GM12878 (cell line): Measurements from ENCODE around the gene RHEB. TPM values are rescaled to one million over a fixed set of nuclear protein-coding genes. Genes with fewer than 3 reads are reported as not detected.

Source experiments
- ATAC-seq: fragments of 200-7000 bp; cut with Tn5 transposase; 3 replicates; pipeline ENCODE4 v1.9.1; 2020; ENCODE audit warnings: mild to moderate bottlenecking, moderate library complexity
- BruUV-seq: library from RNA; stranded (reverse); fragments of 400-500 nt; replicated peaks from 2 replicates; lab custom pipeline; 2021; lab: Mats Ljungman, UMichigan
- CTCF ChIA-PET: fragments of 300-600 bp; sonication (Branson Sonifier 250); formaldehyde crosslinking; extraction: SDS; loops from one replicate; lab custom pipeline; 2021; ENCODE audit warnings: inconsistent platforms; lab: Yijun Ruan, JAX
- POLR2A ChIA-PET: fragments of 350-600 bp; formaldehyde crosslinking; extraction: SDS; loops from one replicate; lab custom pipeline; 2021; ENCODE audit warnings: inconsistent platforms; lab: Charles Lee
- RAD21 ChIA-PET: fragments of 300-600 bp; sonication (Branson Sonifier 250); formaldehyde crosslinking; loops from one replicate; lab custom pipeline; 2023; ENCODE audit warnings: antibody characterized with exemption; ENCODE audit not compliant: unreplicated experiment; lab: Charles Lee
- SMC1A ChIA-PET: fragments of 300-600 bp; sonication (Branson Sonifier 250); formaldehyde crosslinking; loops from one replicate; lab custom pipeline; 2023; ENCODE audit not compliant: unreplicated experiment, uncharacterized antibody; lab: Charles Lee
- DNase-seq: peaks from one replicate; pipeline ENCODE4 v3.0.0-alpha.2; 2011; ENCODE audit warnings: low read depth, low spot score
- FAIRE-seq: peaks from 3 replicates; lab custom pipeline; 2011; peaks lifted over from hg19 to GRCh38; lab: Jason Lieb, UNC
- H2AFZ ChIP-seq: 2 replicates; pipeline ENCODE4 v1.6.0; 2011; ENCODE audit warnings: low read depth, low read length, control low read depth; ENCODE audit not compliant: control insufficient read depth
- H3K27ac ChIP-seq: 2 replicates; pipeline ENCODE4 v1.5.1; 2011; ENCODE audit warnings: control low read depth; ENCODE audit not compliant: control insufficient read depth, insufficient read depth
- H3K27me3 ChIP-seq, 2 experiments: replicated peaks in 1 of 2; 2 replicates each; pipeline versions ENCODE4 v1.6.0 to v1.6.1; 2011; ENCODE audit warnings: low read length in 1 of 2; ENCODE audit not compliant: control insufficient read depth in 2 of 2, insufficient read depth in 2 of 2
- H3K36me3 ChIP-seq, 2 experiments: 2 replicates each; pipeline ENCODE4 v1.5.1; 2011; ENCODE audit warnings: low read length in 1 of 2; ENCODE audit not compliant: control insufficient read depth in 2 of 2, insufficient read depth in 2 of 2
- H3K4me1 ChIP-seq: 2 replicates; pipeline ENCODE4 v1.6.1; 2011; ENCODE audit warnings: mild to moderate bottlenecking, low read length, moderate library complexity, mixed read lengths; ENCODE audit not compliant: control insufficient read depth, insufficient read depth
- H3K4me2 ChIP-seq: 2 replicates; pipeline ENCODE4 v1.6.0; 2011; ENCODE audit warnings: control low read depth; ENCODE audit not compliant: control insufficient read depth, insufficient read depth
- H3K4me3 ChIP-seq: fragments of 200-600 bp; sonication (generic); 2 replicates; pipeline ENCODE4 v1.5.1; 2016
- H3K79me2 ChIP-seq: 2 replicates; pipeline ENCODE4 v1.6.0; 2011; ENCODE audit warnings: low read length; ENCODE audit not compliant: control insufficient read depth, insufficient read depth
- H3K9ac ChIP-seq: 2 replicates; pipeline ENCODE4 v1.8.0; 2011; ENCODE audit warnings: low read length, control low read depth, mixed read lengths; ENCODE audit not compliant: control insufficient read depth, insufficient read depth
- H3K9me3 ChIP-seq: replicated peaks from 3 replicates; pipeline ENCODE4 v1.5.1; 2011; ENCODE audit warnings: mild to moderate bottlenecking, low read length; ENCODE audit not compliant: control insufficient read depth, insufficient read depth
- H4K20me1 ChIP-seq: 2 replicates; pipeline ENCODE4 v1.6.0; 2011; ENCODE audit not compliant: control insufficient read depth, insufficient read depth
- BACH1 ChIP-seq: fragments of 450-650 bp; IDR thresholded peaks from 2 replicates; pipeline ENCODE4 v1.6.1; 2017; ENCODE audit warnings: mild to moderate bottlenecking, borderline replicate concordance
- BRCA1 ChIP-seq: IDR thresholded peaks from 2 replicates; pipeline ENCODE4 v1.6.1; 2011; ENCODE audit warnings: low read depth, low read length, improper control_type of control experiment
- CBX5 ChIP-seq: sonication (generic); IDR thresholded peaks from 2 replicates; pipeline ENCODE4 v1.6.1; 2016; ENCODE audit warnings: low read depth, moderate library complexity, mild to moderate bottlenecking, inconsistent platforms
- CHD1 ChIP-seq: IDR thresholded peaks from 2 replicates; pipeline ENCODE4 v1.6.1; 2012; ENCODE audit warnings: low read depth, low read length, improper control_type of control experiment
- GABPA ChIP-seq: IDR thresholded peaks from 2 replicates; pipeline ENCODE4 v1.6.1; 2014; ENCODE audit warnings: antibody characterized with exemption, low read depth, mild to moderate bottlenecking, inconsistent platforms
- KLF5 ChIP-seq: fragments of 450-650 bp; IDR thresholded peaks from 2 replicates; pipeline ENCODE4 v1.6.1; 2014; ENCODE audit warnings: mild to moderate bottlenecking; ENCODE audit not compliant: partially characterized antibody
- MEF2A ChIP-seq: IDR thresholded peaks from 2 replicates; pipeline ENCODE4 v1.6.1; 2011; ENCODE audit warnings: low read depth, mild to moderate bottlenecking, low read length, moderate library complexity; ENCODE audit not compliant: insufficient read depth
- NBN ChIP-seq: fragments of 450-650 bp; IDR thresholded peaks from 2 replicates; pipeline ENCODE4 v1.6.1; 2016
- PAX5 ChIP-seq: IDR thresholded peaks from 2 replicates; pipeline ENCODE4 v1.6.1; 2011; ENCODE audit warnings: low read depth, low read length, borderline replicate concordance
- POLR2A ChIP-seq: IDR thresholded peaks from 2 replicates; pipeline ENCODE4 v1.6.1; 2011; ENCODE audit warnings: low read depth, mild to moderate bottlenecking, low read length
- POLR2AphosphoS2 ChIP-seq: IDR thresholded peaks from 2 replicates; pipeline ENCODE4 v1.6.1; 2011; ENCODE audit warnings: low read depth, mild to moderate bottlenecking, low read length, improper control_type of control experiment, moderate library complexity
- SPI1 ChIP-seq: IDR thresholded peaks from 2 replicates; pipeline ENCODE4 v1.6.1; 2011; ENCODE audit warnings: low read depth, mild to moderate bottlenecking, low read length, moderate library complexity, borderline replicate concordance; ENCODE audit not compliant: insufficient read depth
- YY1 ChIP-seq: IDR thresholded peaks from 2 replicates; pipeline ENCODE4 v1.6.1; 2011; ENCODE audit warnings: low read depth, mild to moderate bottlenecking, low read length
- ZBTB4 ChIP-seq: fragments of 450-650 bp; formaldehyde crosslinking; IDR thresholded peaks from 2 replicates; pipeline ENCODE4 v1.4.0; 2022; ENCODE audit warnings: mild to moderate bottlenecking, moderate library complexity
- WGBS: methylation state at CpG from one replicate; pipeline ENCODE4 v1.1.6; 2016; ENCODE audit warnings: low lambda C conversion rate; ENCODE audit not compliant: insufficient replicate concordance, insufficient coverage; ENCODE audit errors: missing lambda C conversion rate; 5-methylcytosine and 5-hydroxymethylcytosine counted together
- in situ Hi-C: fragments of 300-500 bp; cut with MboI; formaldehyde crosslinking; loops from 9 replicates; pipeline ENCODE4 v1.14.3; 2018; ENCODE audit warnings: mixed read lengths
- intact Hi-C: fragments of 100-400 bp; cut with micrococcal nuclease; formaldehyde crosslinking; loops from one replicate; pipeline ENCODE4 v1.14.2; 2022; ENCODE audit not compliant: unreplicated experiment
- polyA plus RNA-seq, 11 experiments: library from polyadenylated mRNA; depleted of rRNA in 4 of 11; unstranded in 6 of 11; stranded (reverse) in 5 of 11; fragments of >200 nt; fragmentation: Nextera tagmentation in 4 of 11; fragmentation: Illumina TruSeq in 1 of 11; extraction: Ambion mirVana in 4 of 11; extraction: Trizol in 1 of 11; gene quantifications; 1 replicate in 1 of 11; 2 replicates in 10 of 11; pipeline versions ENCODE4 v1.2.1 to v1.2.3, GENCODE V29; 2011 to 2016; ENCODE audit warnings: inconsistent platforms in 2 of 11, missing spikeins in 2 of 11, low read depth in 1 of 11
- total RNA-seq, 4 experiments: library from RNA; depleted of rRNA in 3 of 4; stranded (reverse); fragments of >200 nt in 3 of 4; fragmentation: Illumina TruSeq in 1 of 4; extraction: Trizol in 1 of 4; gene quantifications; 2 replicates each; pipeline versions ENCODE4 v1.2.1 to v1.2.3, GENCODE V29; 2013 to 2021
- TF ChIP-seq, protein P1 (sequence below): IDR thresholded peaks from 2 replicates; pipeline ENCODE4 v1.6.1; 2011; ENCODE audit warnings: borderline replicate concordance, low read depth, mild to moderate bottlenecking, moderate library complexity, mixed read lengths, low read length; ENCODE audit not compliant: insufficient read depth; ENCODE audit errors: extremely low read length

Gene RHEB
- total and polyA plus RNA-seq, 10 of the 15 experiments (the other 5 are each of a cell fraction or from before 2014, with no cell fraction given): 6.2 to 67.8 (median 38.0) TPM

GRCh38 chr7:151462306-151462779 is 57.4 kb downstream of the RHEB start:
- H3K27me3 ChIP-seq: no peaks in the 10 kb centered on the region
- H3K79me2 ChIP-seq: no peaks in the 10 kb centered on the region
- POLR2A ChIA-PET: no interaction called here
- FAIRE-seq (no peak), DNase-seq (no peak), ATAC-seq (no peak)
- H3K9me3 ChIP-seq: peaks cover 15% of the 10 kb centered on the region; the same call in 2 of the 3 replicates
- no peaks in the 10 kb centered on the region for H4K20me1 ChIP-seq
- RAD21 ChIA-PET: no interaction called here
- BruUV-seq: no TSS peak
- no peak overlapping the region for H3K9ac ChIP-seq
- intact Hi-C loops: no loop called here
- 50% methylated on average over 1 of the region's 1 CpG for WGBS
- in situ Hi-C loops: no loop called here
- no peaks in the 10 kb centered on the region for H3K4me1 ChIP-seq
- H3K27ac ChIP-seq: no peak overlapping the region
- H2AFZ ChIP-seq: no peak overlapping the region
- SMC1A ChIA-PET: interaction anchor here (1.0 kb wide), 1 partner anchor 9 kb away, joined by 4 read pairs; no protein-coding TSS in a partner anchor
- H3K4me3 ChIP-seq: no peak overlapping the region
- H3K4me2 ChIP-seq: no peak overlapping the region
- peaks cover 15 to 22% of the 10 kb centered on the region in 2 experiments for H3K36me3 ChIP-seq
- CTCF ChIA-PET: interaction anchor here (0.7 to 1.1 kb wide), 3 partner anchors 8 to 78 kb away, joined by 3 to 6 read pairs (median 4); no protein-coding TSS in a partner anchor
- TF ChIP-seq CBX5 (peak; percentile 83; the same call in 1 of the 2 replicates), KLF5 (peak; percentile 26), SPI1 (no peak), YY1 (no peak), POLR2A (peak; percentile 46; the same call in 1 of the 2 replicates), NBN (no peak)
- TF ChIP-seq, all 136 proteins: peak for 3

GRCh38 chr7:151461942-151462230 is 57.8 kb downstream of the RHEB start:
- ATAC-seq (peak; percentile 21; the same call in 1 of the 3 replicates), FAIRE-seq (no peak), DNase-seq (no peak)
- CTCF ChIA-PET: interaction anchor here (0.7 to 1.1 kb wide), 3 partner anchors 9 to 78 kb away, joined by 3 to 6 read pairs (median 4); no protein-coding TSS in a partner anchor
- POLR2A ChIA-PET: no interaction called here
- Histone ChIP-seq H3K9ac (no peak overlapping the region), H3K27me3 (no peaks in the 10 kb centered on the region), H3K79me2 (no peaks in the 10 kb centered on the region), H3K27ac (no peak overlapping the region), H3K9me3 (peaks cover 15% of the 10 kb centered on the region; the same call in 2 of the 3 replicates), H2AFZ (no peak overlapping the region), H3K4me3 (no peak overlapping the region), H3K4me1 (no peaks in the 10 kb centered on the region), H4K20me1 (no peaks in the 10 kb centered on the region), H3K36me3 (peaks cover 12 to 19% of the 10 kb centered on the region in 2 experiments), H3K4me2 (no peak overlapping the region)
- RAD21 ChIA-PET: no interaction called here
- 83% methylated on average over 4 of the region's 4 CpGs for WGBS
- SMC1A ChIA-PET: interaction anchor here (1.0 kb wide), 1 partner anchor 9 kb away, joined by 4 read pairs; no protein-coding TSS in a partner anchor
- in situ Hi-C loops: no loop called here
- BruUV-seq: no TSS peak
- intact Hi-C loops: no loop called here
- TF ChIP-seq, protein P1, sequence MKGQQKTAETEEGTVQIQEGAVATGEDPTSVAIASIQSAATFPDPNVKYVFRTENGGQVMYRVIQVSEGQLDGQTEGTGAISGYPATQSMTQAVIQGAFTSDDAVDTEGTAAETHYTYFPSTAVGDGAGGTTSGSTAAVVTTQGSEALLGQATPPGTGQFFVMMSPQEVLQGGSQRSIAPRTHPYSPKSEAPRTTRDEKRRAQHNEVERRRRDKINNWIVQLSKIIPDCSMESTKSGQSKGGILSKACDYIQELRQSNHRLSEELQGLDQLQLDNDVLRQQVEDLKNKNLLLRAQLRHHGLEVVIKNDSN: no peak
- TF ChIP-seq MEF2A (no peak), ZBTB4 (no peak), BRCA1 (no peak), BACH1 (no peak), POLR2AphosphoS2 (no peak), GABPA (no peak), CHD1 (no peak), PAX5 (no peak)
